Activated naive CD4-positive, alpha-beta T cell treated with anti-CD3 and anti-CD28 coated beads for 36 hours (primary cell): Measurements from ENCODE around the gene PSG11. TPM values are rescaled to one million over a fixed set of nuclear protein-coding genes. Genes with fewer than 3 reads are reported as not detected.
"Not testable (repeated sequence)": the region's sequence is repeated elsewhere in the genome, so short reads cannot be mapped to it uniquely, and the experiment has no call there.

Experiments
- CTCF ChIA-PET: fragments of 350-600 bp; sonication (Branson Sonifier 250); formaldehyde crosslinking; loops from one replicate; lab custom pipeline; 2021; ENCODE audit warnings: antibody characterized with exemption; lab: Charles Lee
- DNase-seq: peaks from one replicate; pipeline ENCODE4 v3.0.0-alpha.2; 2020
- H3K27ac Mint-ChIP-seq: one replicate; pipeline ENCODE4 v1.8.0; 2021; ENCODE audit warnings: mild to moderate bottlenecking, mixed read lengths
- H3K27me3 Mint-ChIP-seq: one replicate; pipeline ENCODE4 v1.8.0; 2021; ENCODE audit warnings: low read depth, mixed read lengths
- H3K36me3 Mint-ChIP-seq: one replicate; pipeline ENCODE4 v1.8.0; 2021; ENCODE audit warnings: low read depth, mixed read lengths
- H3K4me1 Mint-ChIP-seq: one replicate; pipeline ENCODE4 v1.8.0; 2021; ENCODE audit warnings: low read depth, mixed read lengths
- H3K4me3 Mint-ChIP-seq: one replicate; pipeline ENCODE4 v1.8.0; 2021; ENCODE audit warnings: mild to moderate bottlenecking, moderate library complexity, mixed read lengths
- H3K9me3 Mint-ChIP-seq: one replicate; pipeline ENCODE4 v1.8.0; 2021; ENCODE audit warnings: mixed read lengths
- intact Hi-C: fragments of 100-400 bp; cut with micrococcal nuclease; formaldehyde crosslinking; loops from one replicate; pipeline ENCODE4 v1.15.1; 2023
- total RNA-seq, 2 experiments: library from RNA; stranded (reverse); gene quantifications; one replicate each; pipeline ENCODE4 v1.2.3, GENCODE V29; 2021

PSG11 gene
- not detected for total RNA-seq

- CTCF ChIA-PET, H3K36me3 Mint-ChIP-seq, DNase-seq, intact Hi-C loops, H3K4me1 Mint-ChIP-seq, H3K27ac Mint-ChIP-seq, H3K9me3 Mint-ChIP-seq, H3K4me3 Mint-ChIP-seq: not testable (repeated sequence)
- peaks cover 10% of the 10 kb centered on the region for H3K27me3 Mint-ChIP-seq
Measured at GRCh38 chr19:43026369-43026768, at the start of gene PSG11. TSS of gene PSG11 (minus strand) at chr19:43026469. CDS start at chr19:43026372, 97 bp downstream.

DNA sequence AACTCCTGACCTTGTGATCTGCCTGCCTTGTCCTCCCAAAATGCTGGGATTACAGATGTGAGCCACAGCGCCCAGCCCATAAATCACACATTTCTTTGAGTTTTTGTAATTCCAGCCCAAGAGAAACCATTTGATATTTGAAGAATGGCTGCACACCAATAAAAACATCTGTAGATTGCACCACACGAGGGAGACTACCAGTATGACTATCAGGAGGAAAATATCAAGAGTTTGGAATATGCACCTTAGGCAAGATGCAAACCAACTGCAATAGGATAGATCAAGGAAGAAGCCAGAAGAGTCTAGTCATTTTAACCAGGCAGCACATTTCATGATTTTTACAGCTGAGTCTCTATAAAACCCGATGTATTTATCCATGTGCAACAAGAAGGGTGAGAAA lies 36.1 kb upstream of the PSG11 start:
- H3K9me3 Mint-ChIP-seq, intact Hi-C loops, H3K36me3 Mint-ChIP-seq, H3K27ac Mint-ChIP-seq, H3K4me1 Mint-ChIP-seq, DNase-seq, H3K4me3 Mint-ChIP-seq, CTCF ChIA-PET: not testable (repeated sequence)
- H3K27me3 Mint-ChIP-seq = peaks cover 12% of the 10 kb centered on the region

- H3K36me3 Mint-ChIP-seq, DNase-seq, H3K27me3 Mint-ChIP-seq, H3K4me1 Mint-ChIP-seq, intact Hi-C loops, H3K27ac Mint-ChIP-seq, H3K9me3 Mint-ChIP-seq, H3K4me3 Mint-ChIP-seq: not testable (repeated sequence)
- CTCF ChIA-PET = interaction anchor here (0.6 kb wide), 1 partner anchor 138 kb away, joined by 3 read pairs; no protein-coding TSS in a partner anchor
Measured at GRCh38 chr19:43061326-43061725, 35.1 kb upstream of the PSG11 start.

DNA sequence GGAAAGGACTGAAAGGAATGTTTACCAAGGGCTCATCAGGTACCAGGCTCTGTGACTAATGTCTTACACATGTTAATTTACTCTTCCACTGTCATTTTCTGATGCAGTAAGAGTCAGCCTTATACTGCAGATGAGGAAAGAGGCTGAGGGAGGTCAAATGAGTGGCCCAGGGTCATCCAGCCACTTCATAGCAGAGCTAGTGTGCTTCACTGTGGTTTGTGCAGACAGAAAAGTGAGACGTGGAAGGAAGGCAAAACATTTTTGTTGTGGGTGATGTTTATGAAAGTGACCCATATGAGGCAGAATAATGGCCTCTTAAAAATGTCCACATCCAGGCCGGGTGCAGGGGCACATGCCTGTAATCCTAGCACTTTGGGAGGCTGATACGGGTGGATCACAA lies 34.0 kb upstream of the PSG11 start:
- DNase-seq, intact Hi-C loops, CTCF ChIA-PET, H3K4me3 Mint-ChIP-seq, H3K27ac Mint-ChIP-seq, H3K36me3 Mint-ChIP-seq, H3K4me1 Mint-ChIP-seq, H3K27me3 Mint-ChIP-seq: not testable (repeated sequence)
- H3K9me3 Mint-ChIP-seq = peaks cover 13% of the 10 kb centered on the region

DNA sequence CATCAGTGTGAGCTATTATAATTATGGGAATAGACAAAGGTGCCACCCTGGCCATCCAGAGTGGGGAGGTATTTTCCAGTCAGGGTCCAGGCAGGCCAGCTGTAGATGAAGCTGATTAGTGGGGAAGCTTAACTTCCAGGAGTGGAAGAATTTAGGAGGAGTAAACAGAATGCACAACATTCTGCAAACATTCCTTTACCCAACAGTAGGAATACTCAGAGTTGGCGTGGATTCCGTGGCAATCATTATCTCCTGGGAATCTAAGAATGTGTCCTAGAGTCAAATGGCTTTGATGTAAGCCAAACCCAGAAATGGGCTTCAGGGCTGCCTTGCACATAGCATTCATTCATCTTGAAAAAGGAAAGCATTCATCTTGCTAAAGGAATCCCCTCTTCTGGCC lies 33.2 kb upstream of the PSG11 start:
- intact Hi-C loops, H3K27ac Mint-ChIP-seq, H3K27me3 Mint-ChIP-seq, H3K4me1 Mint-ChIP-seq, DNase-seq, H3K4me3 Mint-ChIP-seq, CTCF ChIA-PET, H3K36me3 Mint-ChIP-seq: not testable (repeated sequence)
- peaks cover 15% of the 10 kb centered on the region for H3K9me3 Mint-ChIP-seq

DNA sequence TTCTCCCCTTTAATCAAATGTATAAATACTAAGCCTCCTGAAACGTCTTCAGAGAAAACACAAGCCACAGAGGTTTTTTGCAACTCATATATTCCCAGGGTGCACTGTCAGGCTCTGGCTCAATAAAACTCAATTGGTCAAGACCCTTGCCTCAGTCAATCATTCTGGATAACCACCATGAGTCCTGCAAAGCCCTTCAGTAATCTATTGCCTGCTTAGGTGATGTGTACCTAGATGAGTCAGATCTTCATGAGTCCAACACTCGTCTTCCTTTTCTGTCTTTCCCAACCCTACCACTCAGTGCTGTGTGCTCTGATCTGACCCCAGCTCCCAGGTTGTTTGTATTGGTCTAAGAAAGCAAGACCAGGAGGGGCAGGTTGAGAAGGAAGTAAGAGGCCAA lies 32.2 kb upstream of the PSG11 start:
- H3K4me3 Mint-ChIP-seq, CTCF ChIA-PET, DNase-seq, H3K27ac Mint-ChIP-seq, intact Hi-C loops, H3K27me3 Mint-ChIP-seq, H3K4me1 Mint-ChIP-seq, H3K36me3 Mint-ChIP-seq: not testable (repeated sequence)
- H3K9me3 Mint-ChIP-seq = peaks cover 17% of the 10 kb centered on the region

DNA sequence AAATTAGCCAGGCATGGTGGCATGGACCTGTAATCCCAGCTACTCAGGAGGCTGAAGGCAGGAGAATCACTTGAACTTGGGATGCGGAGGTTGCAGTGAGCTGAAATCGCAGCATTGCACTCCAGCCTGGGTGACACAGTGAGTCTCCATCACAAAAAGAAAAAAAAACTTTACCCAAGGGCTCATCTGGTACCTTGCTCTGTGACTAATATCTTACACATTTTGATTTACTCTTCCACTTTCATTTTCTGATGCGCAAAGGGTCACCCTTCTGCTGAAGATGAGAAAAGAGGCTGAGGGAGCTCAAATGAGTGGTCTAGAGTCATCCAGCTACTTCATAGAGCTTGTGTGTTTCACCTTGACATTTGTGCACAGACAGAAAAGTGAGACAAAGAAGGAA lies 21.7 kb upstream of the PSG11 start:
- CTCF ChIA-PET, H3K4me1 Mint-ChIP-seq, H3K27me3 Mint-ChIP-seq, H3K4me3 Mint-ChIP-seq, intact Hi-C loops, DNase-seq, H3K36me3 Mint-ChIP-seq, H3K27ac Mint-ChIP-seq, H3K9me3 Mint-ChIP-seq: not testable (repeated sequence)

GRCh38 chr19:43046578-43046977 lies 20.3 kb upstream of the PSG11 start:
- H3K4me1 Mint-ChIP-seq, CTCF ChIA-PET, DNase-seq, H3K36me3 Mint-ChIP-seq, H3K27ac Mint-ChIP-seq, H3K9me3 Mint-ChIP-seq, intact Hi-C loops, H3K4me3 Mint-ChIP-seq, H3K27me3 Mint-ChIP-seq: not testable (repeated sequence)

- H3K36me3 Mint-ChIP-seq, H3K27me3 Mint-ChIP-seq, H3K4me1 Mint-ChIP-seq, H3K4me3 Mint-ChIP-seq, H3K27ac Mint-ChIP-seq, intact Hi-C loops, DNase-seq, H3K9me3 Mint-ChIP-seq, CTCF ChIA-PET: not testable (repeated sequence)
Measured at GRCh38 chr19:43043492-43044180, 17.4 kb upstream of the PSG11 start.

DNA sequence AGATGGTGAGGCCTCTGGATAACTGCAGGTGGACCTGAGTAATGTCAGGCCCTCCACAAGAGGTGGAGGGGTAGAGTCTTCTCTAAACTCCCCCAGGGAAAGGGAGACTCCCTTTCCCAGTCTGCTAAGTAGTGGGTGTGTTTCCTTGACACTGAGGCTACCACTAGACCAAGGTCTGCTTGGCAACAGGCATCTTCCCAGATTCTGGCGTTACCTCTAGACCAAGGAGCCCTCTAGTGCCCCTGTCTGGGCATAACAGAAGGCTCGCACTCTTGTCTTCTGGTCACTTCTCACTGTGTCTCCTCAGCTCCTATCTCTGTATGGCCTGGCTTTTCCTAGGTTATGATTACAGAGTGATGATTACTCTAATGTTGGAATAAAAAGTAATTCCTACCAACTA lies 5.4 kb upstream of the PSG11 start:
- H3K9me3 Mint-ChIP-seq, H3K4me1 Mint-ChIP-seq, H3K27ac Mint-ChIP-seq, H3K4me3 Mint-ChIP-seq, DNase-seq, H3K36me3 Mint-ChIP-seq, intact Hi-C loops, CTCF ChIA-PET: not testable (repeated sequence)
- H3K27me3 Mint-ChIP-seq = peaks cover 17% of the 10 kb centered on the region

- CTCF ChIA-PET = no interaction called here
- H3K9me3 Mint-ChIP-seq = no peaks in the 10 kb centered on the region
Measured at GRCh38 chr19:43028866-43029265, 2.6 kb upstream of the PSG11 start.

GRCh38 chr19:43027985-43028384 lies 1.7 kb upstream of the PSG11 start:
- H3K36me3 Mint-ChIP-seq, H3K9me3 Mint-ChIP-seq, DNase-seq, H3K4me3 Mint-ChIP-seq, intact Hi-C loops, H3K27ac Mint-ChIP-seq, CTCF ChIA-PET, H3K4me1 Mint-ChIP-seq: not testable (repeated sequence)
- peaks cover 10% of the 10 kb centered on the region for H3K27me3 Mint-ChIP-seq

More at GRCh38 chr19:43028866-43029265, 2.6 kb upstream of the PSG11 start:
- Mint-ChIP-seq H3K36me3 (no peaks in the 10 kb centered on the region), H3K27ac (no peak overlapping the region), H3K27me3 (peaks cover 10% of the 10 kb centered on the region), H3K4me3 (no peak overlapping the region), H3K4me1 (no peaks in the 10 kb centered on the region)
- intact Hi-C loops = no loop called here
- DNase-seq = no peak

- H3K9me3 Mint-ChIP-seq, CTCF ChIA-PET, intact Hi-C loops, H3K36me3 Mint-ChIP-seq, H3K4me1 Mint-ChIP-seq, DNase-seq, H3K27ac Mint-ChIP-seq, H3K4me3 Mint-ChIP-seq: not testable (repeated sequence)
- H3K27me3 Mint-ChIP-seq = peaks cover 10% of the 10 kb centered on the region
Measured at GRCh38 chr19:43027061-43027460, 792 bp upstream of the PSG11 start.
